ENCODE results near the gene DENND1C.

DNA sequence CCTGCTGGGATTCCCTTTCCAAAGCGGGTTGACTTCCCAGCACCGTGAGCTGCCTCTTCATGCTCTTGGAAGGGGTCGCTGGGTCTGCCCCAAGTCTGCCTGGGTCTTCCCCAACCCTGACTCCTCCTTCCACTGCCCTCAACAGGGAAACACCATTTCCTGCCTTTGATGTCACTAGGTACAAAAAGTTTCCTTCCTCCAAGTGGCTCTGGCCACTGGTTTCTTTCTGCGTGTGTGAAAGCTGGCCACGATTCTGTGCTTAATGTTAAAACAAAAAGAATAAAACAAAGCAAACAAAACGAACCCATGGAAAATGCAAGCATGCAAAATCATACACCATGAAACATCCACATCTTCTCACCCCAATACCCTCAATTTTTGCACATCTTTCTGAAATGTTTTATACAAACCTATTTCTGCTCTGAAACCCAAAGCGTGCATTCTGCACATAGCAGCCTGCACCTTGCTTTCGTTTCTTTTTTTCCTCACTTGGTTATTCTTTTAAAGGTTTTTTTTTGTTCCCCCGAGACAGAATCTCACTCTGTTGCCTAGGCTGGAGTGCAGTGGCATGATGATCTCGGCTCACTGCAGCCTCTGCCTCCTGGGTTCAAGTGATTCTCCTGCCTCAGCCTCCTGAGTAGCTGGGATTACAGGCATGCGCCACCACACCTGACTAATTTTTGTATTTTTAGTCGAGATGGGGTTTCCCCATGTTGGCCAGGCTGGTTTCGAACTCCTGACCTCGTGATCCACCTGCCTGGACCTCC, 36.7 kb upstream of the DENND1C start:
- TF ChIP-seq TAF1 (IDR thresholded peaks at IDR 0.05; ENCODE audit: borderline replicate concordance, insufficient read depth, low read length) (no peak), POLR2AphosphoS5 (IDR thresholded peaks at IDR 0.05; ENCODE audit: low read depth, low read length) (no peak)
